PFSK-1 (cell line): ENCODE results near the gene CAMK1D.

Source experiments
- FOXP2 ChIP-seq: optimal IDR thresholded peaks from 2 replicates; pipeline ENCODE3; 2011; ENCODE audit warnings: borderline replicate concordance, control low read depth, inconsistent platforms; ENCODE audit not compliant: insufficient read depth; ENCODE audit errors: extremely low read length, extremely low read depth
- POLR2AphosphoS5 ChIP-seq: IDR thresholded peaks from 2 replicates; pipeline ENCODE4 v1.6.1; 2012; ENCODE audit warnings: low read depth, mild to moderate bottlenecking, control low read depth, low read length, moderate library complexity
- REST ChIP-seq, 2 experiments: IDR thresholded peaks; 2 replicates each; pipeline versions ENCODE4 v1.6.1 to v1.8.0; 2011 to 2012; ENCODE audit warnings: low read depth in 2 of 2, low read length in 2 of 2, control low read depth in 1 of 2, inconsistent platforms in 1 of 2, mild to moderate bottlenecking in 1 of 2, moderate library complexity in 1 of 2; ENCODE audit not compliant: insufficient read depth in 1 of 2
- SIN3A ChIP-seq: IDR thresholded peaks from 2 replicates; pipeline ENCODE4 v1.6.1; 2012; ENCODE audit warnings: mild to moderate bottlenecking, low read length, moderate library complexity, borderline replicate concordance; ENCODE audit not compliant: insufficient read depth
- TAF1 ChIP-seq: IDR thresholded peaks from 2 replicates; pipeline ENCODE4 v1.6.1; 2012; ENCODE audit warnings: low read length, control low read depth, borderline replicate concordance; ENCODE audit not compliant: insufficient read depth

CAMK1D gene

DNA sequence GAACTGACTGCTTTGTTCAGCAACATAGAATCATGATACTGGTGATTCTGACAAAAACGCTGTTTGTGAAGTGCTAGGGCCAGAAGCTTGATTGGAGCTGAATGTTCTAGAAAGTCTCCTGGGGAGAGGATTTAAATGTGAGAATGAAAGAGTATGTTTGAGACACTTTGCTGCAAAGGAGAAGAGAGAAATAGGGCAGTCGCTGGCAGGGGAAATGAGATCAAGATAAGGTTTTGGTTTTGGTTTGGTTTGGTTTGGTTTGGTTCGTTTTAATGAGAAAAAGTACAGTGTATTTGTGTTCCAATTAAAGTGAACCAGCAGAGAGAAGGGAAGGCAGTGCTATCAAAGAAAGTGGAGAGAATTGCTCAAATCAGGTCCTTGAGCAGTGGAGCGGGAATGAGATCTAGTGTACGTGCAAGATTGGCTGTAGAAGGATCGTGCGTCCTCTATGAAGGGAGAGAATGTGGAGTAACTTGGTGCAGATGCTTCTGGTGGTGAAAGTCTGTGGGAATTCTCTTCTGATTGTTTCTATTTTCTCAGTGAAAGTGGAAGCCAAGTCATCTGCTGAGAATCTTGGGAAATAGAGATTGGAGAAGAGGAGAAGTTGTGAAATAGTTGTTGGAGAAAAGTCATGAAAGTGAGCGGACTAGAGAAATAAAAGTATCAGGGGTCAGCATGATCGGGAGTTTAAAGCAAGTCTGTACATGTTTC is 381.6 kb downstream of the CAMK1D start:
- TF ChIP-seq POLR2AphosphoS5, result no peak
- no peak for TF ChIP-seq SIN3A
- no peak for TF ChIP-seq TAF1
- no peak for TF ChIP-seq FOXP2
- TF ChIP-seq REST (IDR thresholded peaks at IDR 0.05; ENCODE audit: insufficient read depth in 1 of 2, low read depth in 2 of 2, low read length in 2 of 2), result no peak

DNA sequence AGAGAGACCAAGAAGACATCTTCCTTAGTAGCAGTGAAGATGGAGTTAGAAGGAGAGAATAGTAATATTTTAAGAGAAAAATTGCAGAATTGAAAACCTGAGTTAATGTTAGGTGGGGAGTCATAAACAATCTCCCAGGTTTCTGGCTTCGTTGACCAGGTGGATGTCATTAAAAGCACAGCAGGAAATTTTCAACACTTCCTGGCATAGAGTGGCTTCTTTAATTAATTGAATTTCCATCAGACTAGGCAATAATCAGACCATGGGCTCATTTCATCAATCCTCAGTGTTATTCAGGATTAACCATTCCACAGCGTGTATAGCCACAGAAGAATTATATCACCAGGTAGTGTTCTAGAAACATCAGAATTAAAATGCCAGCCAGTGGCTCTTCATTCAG is 383.9 kb downstream of the CAMK1D start:
- TF ChIP-seq TAF1 (no peak), REST (IDR thresholded peaks at IDR 0.05; ENCODE audit: insufficient read depth in 1 of 2, low read depth in 2 of 2, low read length in 2 of 2) (no peak), SIN3A (no peak), FOXP2 (no peak), POLR2AphosphoS5 (no peak)

- no peak for TF ChIP-seq FOXP2
These were observed 386.6 kb downstream of the CAMK1D start for GRCh38 chr10:12735843-12736462.

GRCh38 chr10:12740813-12741212 is 391.5 kb downstream of the CAMK1D start:
- TF ChIP-seq SIN3A, result no peak
- TF ChIP-seq POLR2AphosphoS5, result no peak
- no peak for TF ChIP-seq REST (IDR thresholded peaks at IDR 0.05; ENCODE audit: insufficient read depth in 1 of 2, low read depth in 2 of 2, low read length in 2 of 2)
- no peak for TF ChIP-seq FOXP2
- no peak for TF ChIP-seq TAF1

DNA sequence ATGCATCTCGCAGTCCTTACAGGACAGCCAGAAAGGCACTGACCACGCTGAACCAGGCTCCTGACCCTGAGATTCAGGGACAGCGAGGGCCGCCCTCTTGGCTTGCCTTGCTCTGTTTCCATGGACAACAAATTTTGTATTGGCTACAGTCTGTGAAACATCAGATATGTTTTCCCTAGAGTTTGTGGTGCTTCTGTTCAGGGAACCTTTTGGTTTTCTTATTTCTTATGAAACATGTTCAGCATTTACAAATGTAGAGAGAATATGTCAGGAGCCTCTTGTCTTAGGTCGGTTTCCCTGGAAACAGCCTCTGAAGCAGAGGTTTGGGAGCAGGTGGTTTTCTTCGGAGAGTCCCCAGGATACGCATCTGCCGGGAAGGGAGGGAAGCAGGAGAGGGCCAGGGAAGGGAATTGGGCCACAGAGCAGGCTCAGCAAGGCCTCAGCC is 392.0 kb downstream of the CAMK1D start:
- TF ChIP-seq SIN3A (no peak), TAF1 (no peak)

DNA sequence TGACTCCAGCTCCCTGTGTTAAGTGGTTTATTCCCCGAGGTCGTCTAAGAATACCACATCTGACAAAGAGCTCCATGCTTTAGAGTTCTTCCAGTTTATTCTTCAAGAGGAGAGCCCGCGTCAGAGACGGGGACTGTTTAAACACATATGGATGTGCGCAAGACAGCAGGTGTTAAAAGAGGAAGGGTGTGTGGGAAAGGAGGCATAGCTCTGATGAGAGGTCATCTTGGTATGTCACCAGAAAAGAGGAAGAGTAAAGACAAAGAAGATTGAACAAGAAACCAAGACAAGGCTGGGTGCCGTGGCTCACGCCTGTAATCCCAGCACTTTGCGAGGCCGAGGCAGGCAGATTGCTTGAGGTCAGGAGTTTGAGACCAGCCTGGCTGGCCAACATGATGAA is 393.4 kb downstream of the CAMK1D start:
- TF ChIP-seq REST (IDR thresholded peaks at IDR 0.05; ENCODE audit: insufficient read depth in 1 of 2, low read depth in 2 of 2, low read length in 2 of 2) (no peak), POLR2AphosphoS5 (no peak), TAF1 (no peak), SIN3A (no peak), FOXP2 (no peak)
